ENCODE measurements around the gene VDAC1. TPM values are rescaled to one million over a fixed set of nuclear protein-coding genes. Genes with fewer than 3 reads are reported as not detected.
"Not testable (repeated sequence)": the region's sequence is repeated elsewhere in the genome, so short reads cannot be mapped to it uniquely, and the experiment has no call there.

The VDAC1 gene
- total and polyA plus RNA-seq, 4 donors = 72.2 to 126 (median 96.4) TPM

- WGBS, 2 donors = 89 to 91% methylated on average over 18 of the region's 18 CpGs
- Histone ChIP-seq H3K27me3 (ENCODE audit: control insufficient read depth in 1 of 2, insufficient read depth in 2 of 2, low read length in 1 of 2) (no peaks in the 10 kb centered on the region), H3K9me3 (ENCODE audit: control insufficient read depth, low read length) (no peaks in the 10 kb centered on the region), H3K4me3 (ENCODE audit: low read length in 2 of 2) (no peak overlapping the region), H3K4me1 (ENCODE audit: control insufficient read depth in 1 of 2, insufficient read depth in 2 of 2, low read length in 2 of 2) (no peaks in the 10 kb centered on the region), H3K36me3 (ENCODE audit: control insufficient read depth in 1 of 2, insufficient read depth in 2 of 2, low read length in 1 of 2) (no peaks in the 10 kb centered on the region), H3K27ac (ENCODE audit: low read depth in 1 of 2, low read length in 2 of 2) (no peak overlapping the region)
- no peak for DNase-seq
- intact Hi-C loops (cut with DNase I) = no loop called here
- ATAC-seq (ENCODE audit: low FRiP score) = no peak
Observed at GRCh38 chr5:134043793-134044792, 39.3 kb upstream of the VDAC1 start.

GRCh38 chr5:134041570-134042411 is 37.0 kb upstream of the VDAC1 start:
- intact Hi-C loops (cut with DNase I) = no loop called here
- Histone ChIP-seq H3K27me3 (ENCODE audit: control insufficient read depth in 1 of 2, insufficient read depth in 2 of 2, low read length in 1 of 2) (no peaks in the 10 kb centered on the region), H3K36me3 (ENCODE audit: control insufficient read depth in 1 of 2, insufficient read depth in 2 of 2, low read length in 1 of 2) (no peaks in the 10 kb centered on the region), H3K4me3 (ENCODE audit: low read length in 2 of 2) (no peak overlapping the region), H3K9me3 (ENCODE audit: control insufficient read depth, low read length) (no peaks in the 10 kb centered on the region), H3K4me1 (ENCODE audit: control insufficient read depth in 1 of 2, insufficient read depth in 2 of 2, low read length in 2 of 2) (no peaks in the 10 kb centered on the region), H3K27ac (ENCODE audit: low read depth in 1 of 2, low read length in 2 of 2) (no peak overlapping the region)
- ATAC-seq (ENCODE audit: low FRiP score) (no peak), DNase-seq (peak in 1 of 2 donors; percentile 32)
- 92 to 95% methylated on average over 11 of the region's 11 CpGs for WGBS, 2 donors

GRCh38 chr5:134038138-134038537 is 33.4 kb upstream of the VDAC1 start:
- no peak overlapping the region for H3K27ac ChIP-seq (ENCODE audit: low read depth in 1 of 2, low read length in 2 of 2)
- intact Hi-C loops (cut with DNase I) = loop anchor here (2.0 to 5.0 kb wide), 2 partner anchors 103 to 254 kb away; no protein-coding TSS in a partner anchor
- H3K9me3 ChIP-seq (ENCODE audit: control insufficient read depth, low read length) = no peaks in the 10 kb centered on the region
- no peak for ATAC-seq (ENCODE audit: low FRiP score)
- no peaks in the 10 kb centered on the region for H3K27me3 ChIP-seq (ENCODE audit: control insufficient read depth in 1 of 2, insufficient read depth in 2 of 2, low read length in 1 of 2)
- H3K4me3 ChIP-seq (ENCODE audit: low read length in 2 of 2) = no peak overlapping the region
- no peak for DNase-seq
- 72 to 73% methylated on average over 3 of the region's 3 CpGs for WGBS, 2 donors
- no peaks in the 10 kb centered on the region for H3K36me3 ChIP-seq (ENCODE audit: control insufficient read depth in 1 of 2, insufficient read depth in 2 of 2, low read length in 1 of 2)
- H3K4me1 ChIP-seq (ENCODE audit: control insufficient read depth in 1 of 2, insufficient read depth in 2 of 2, low read length in 2 of 2) = no peaks in the 10 kb centered on the region

- Histone ChIP-seq H3K36me3 (ENCODE audit: control insufficient read depth in 1 of 2, insufficient read depth in 2 of 2, low read length in 1 of 2) (no peaks in the 10 kb centered on the region), H3K27me3 (ENCODE audit: control insufficient read depth in 1 of 2, insufficient read depth in 2 of 2, low read length in 1 of 2) (no peaks in the 10 kb centered on the region), H3K4me3 (ENCODE audit: low read length in 2 of 2) (no peak overlapping the region), H3K27ac (ENCODE audit: low read depth in 1 of 2, low read length in 2 of 2) (no peak overlapping the region), H3K4me1 (ENCODE audit: control insufficient read depth in 1 of 2, insufficient read depth in 2 of 2, low read length in 2 of 2) (no peaks in the 10 kb centered on the region), H3K9me3 (ENCODE audit: control insufficient read depth, low read length) (no peaks in the 10 kb centered on the region)
- ATAC-seq (ENCODE audit: low FRiP score) = no peak
- no peak for DNase-seq
- 70 to 75% methylated on average over 2 of the region's 2 CpGs for WGBS, 2 donors
- intact Hi-C loops (cut with DNase I) = loop anchor here in 1 of 2 donors (5.0 kb wide), 1 partner anchor 255 kb away; no protein-coding TSS in a partner anchor
Observed at GRCh38 chr5:134037160-134037559, 32.4 kb upstream of the VDAC1 start.

- Histone ChIP-seq H3K27me3 (ENCODE audit: control insufficient read depth in 1 of 2, insufficient read depth in 2 of 2, low read length in 1 of 2) (no peaks in the 10 kb centered on the region), H3K27ac (ENCODE audit: low read depth in 1 of 2, low read length in 2 of 2) (no peak overlapping the region), H3K4me1 (ENCODE audit: control insufficient read depth in 1 of 2, insufficient read depth in 2 of 2, low read length in 2 of 2) (no peaks in the 10 kb centered on the region), H3K36me3 (ENCODE audit: control insufficient read depth in 1 of 2, insufficient read depth in 2 of 2, low read length in 1 of 2) (no peaks in the 10 kb centered on the region), H3K9me3 (ENCODE audit: control insufficient read depth, low read length) (no peaks in the 10 kb centered on the region), H3K4me3 (ENCODE audit: low read length in 2 of 2) (no peak overlapping the region)
- no peak for DNase-seq
- 91 to 92% methylated on average over 18 of the region's 18 CpGs for WGBS, 2 donors
- intact Hi-C loops (cut with DNase I) = no loop called here
- ATAC-seq (ENCODE audit: low FRiP score) = no peak
Observed at GRCh38 chr5:134034326-134034725, 29.6 kb upstream of the VDAC1 start.

- intact Hi-C loops (cut with DNase I) = not testable (repeated sequence)
Observed at GRCh38 chr5:134030303-134030964, 25.7 kb upstream of the VDAC1 start.

GRCh38 chr5:134029156-134029555 is 24.4 kb upstream of the VDAC1 start:
- intact Hi-C loops (cut with DNase I) = no loop called here
- DNase-seq = no peak
- no peak for ATAC-seq (ENCODE audit: low FRiP score)
- 93 to 97% methylated on average over 2 of the region's 2 CpGs for WGBS, 2 donors
- Histone ChIP-seq H3K36me3 (ENCODE audit: control insufficient read depth in 1 of 2, insufficient read depth in 2 of 2, low read length in 1 of 2) (no peaks in the 10 kb centered on the region), H3K27ac (ENCODE audit: low read depth in 1 of 2, low read length in 2 of 2) (no peak overlapping the region), H3K4me1 (ENCODE audit: control insufficient read depth in 1 of 2, insufficient read depth in 2 of 2, low read length in 2 of 2) (no peaks in the 10 kb centered on the region), H3K4me3 (ENCODE audit: low read length in 2 of 2) (no peak overlapping the region), H3K27me3 (ENCODE audit: control insufficient read depth in 1 of 2, insufficient read depth in 2 of 2, low read length in 1 of 2) (no peaks in the 10 kb centered on the region), H3K9me3 (ENCODE audit: control insufficient read depth, low read length) (no peaks in the 10 kb centered on the region)

More at GRCh38 chr5:134030303-134030964, 25.7 kb upstream of the VDAC1 start:
- ATAC-seq (ENCODE audit: low FRiP score); H3K9me3 ChIP-seq (ENCODE audit: control insufficient read depth, low read length); H3K4me1 ChIP-seq (ENCODE audit: control insufficient read depth in 1 of 2, insufficient read depth in 2 of 2, low read length in 2 of 2); H3K36me3 ChIP-seq (ENCODE audit: control insufficient read depth in 1 of 2, insufficient read depth in 2 of 2, low read length in 1 of 2); H3K27ac ChIP-seq (ENCODE audit: low read depth in 1 of 2, low read length in 2 of 2); H3K27me3 ChIP-seq (ENCODE audit: control insufficient read depth in 1 of 2, insufficient read depth in 2 of 2, low read length in 1 of 2); H3K4me3 ChIP-seq (ENCODE audit: low read length in 2 of 2): not testable (repeated sequence)
- DNase-seq = peak in 1 of 2 donors; percentile 11
- WGBS, 2 donors = 75 to 92% methylated on average over 4 of the region's 4 CpGs

- intact Hi-C loops (cut with DNase I) = no loop called here
- ATAC-seq (ENCODE audit: low FRiP score) = no peak
- H3K27me3 ChIP-seq (ENCODE audit: control insufficient read depth in 1 of 2, insufficient read depth in 2 of 2, low read length in 1 of 2) = no peaks in the 10 kb centered on the region
- H3K4me1 ChIP-seq (ENCODE audit: control insufficient read depth in 1 of 2, insufficient read depth in 2 of 2, low read length in 2 of 2) = no peaks in the 10 kb centered on the region
- H3K27ac ChIP-seq (ENCODE audit: low read depth in 1 of 2, low read length in 2 of 2) = no peak overlapping the region
- peak in 1 of 2 donors; percentile 12 for DNase-seq
- H3K4me3 ChIP-seq (ENCODE audit: low read length in 2 of 2) = no peak overlapping the region
- H3K36me3 ChIP-seq (ENCODE audit: control insufficient read depth in 1 of 2, insufficient read depth in 2 of 2, low read length in 1 of 2) = no peaks in the 10 kb centered on the region
- WGBS, 2 donors = 98% methylated on average over 3 of the region's 3 CpGs
- H3K9me3 ChIP-seq (ENCODE audit: control insufficient read depth, low read length) = no peaks in the 10 kb centered on the region
Observed at GRCh38 chr5:134028496-134028895, 23.7 kb upstream of the VDAC1 start.

All from aorta (tissue), 5 donors.